Peyer's patch (tissue), 4 donors: ENCODE data around the gene FCRL6. TPM values are rescaled to one million over a fixed set of nuclear protein-coding genes. Genes with fewer than 3 reads are reported as not detected.
A peak's percentile ranks its signal among the peaks of the same experiment; 100 is the strongest.

Experiments
- DNase-seq, 3 donors: peaks; one replicate each; pipeline ENCODE4 v3.0.0-alpha.2; 2017 to 2019
- H3K27ac ChIP-seq, 4 donors: fragments of 200-600 bp; sonication (generic); one replicate each; pipeline ENCODE4 v1.5.1; 2016 to 2019
- H3K27me3 ChIP-seq, 2 donors: fragments of 200-600 bp; sonication (generic); one replicate each; pipeline ENCODE4 v1.5.1; 2019
- H3K36me3 ChIP-seq, 3 donors: fragments of 200-600 bp; sonication (generic); one replicate each; pipeline ENCODE4 v1.5.1; 2016 to 2019
- H3K4me1 ChIP-seq, 4 donors: fragments of 200-600 bp; sonication (generic); one replicate each; pipeline ENCODE4 v1.5.1; 2016 to 2019
- H3K4me3 ChIP-seq, 4 donors: fragments of 200-600 bp; sonication (generic); 1 replicate in 3 of 4; 2 replicates in 1 of 4; pipeline ENCODE4 v1.5.1; 2016 to 2019; ENCODE audit warnings: mild to moderate bottlenecking in 1 of 4
- H3K9me3 ChIP-seq, 4 donors: fragments of 200-600 bp; sonication (generic); one replicate each; pipeline ENCODE4 v1.5.1; 2016 to 2019; ENCODE audit warnings: mild to moderate bottlenecking in 1 of 4
- POLR2A ChIP-seq, 2 donors: fragments of 450-650 bp; IDR thresholded peaks; one replicate each; pipeline ENCODE4 v1.5.1; 2017; ENCODE audit warnings: antibody characterized with exemption in 2 of 2, mild to moderate bottlenecking in 2 of 2, moderate library complexity in 2 of 2
- total RNA-seq, 4 donors: library from RNA; depleted of rRNA; stranded (reverse); fragments of >200 nt; gene quantifications; one replicate each; pipeline ENCODE4 v1.1.0, GENCODE V29; 2016
- TF ChIP-seq, protein P1 (sequence below), 6 experiments: fragments of 450-650 bp in 4 of 6; fragments of 200-600 bp in 2 of 6; sonication (generic) in 1 of 6; IDR thresholded peaks; one replicate each; pipeline ENCODE4 v1.5.1; 2017 to 2019; ENCODE audit warnings: antibody characterized with exemption in 6 of 6, mild to moderate bottlenecking in 3 of 6, moderate library complexity in 1 of 6

The FCRL6 gene
- 10 to 100 TPM in 1 of 4 donors, 1 to 10 TPM in 1, not detected in 2; 2.4 to 13.2 TPM for total RNA-seq

DNA sequence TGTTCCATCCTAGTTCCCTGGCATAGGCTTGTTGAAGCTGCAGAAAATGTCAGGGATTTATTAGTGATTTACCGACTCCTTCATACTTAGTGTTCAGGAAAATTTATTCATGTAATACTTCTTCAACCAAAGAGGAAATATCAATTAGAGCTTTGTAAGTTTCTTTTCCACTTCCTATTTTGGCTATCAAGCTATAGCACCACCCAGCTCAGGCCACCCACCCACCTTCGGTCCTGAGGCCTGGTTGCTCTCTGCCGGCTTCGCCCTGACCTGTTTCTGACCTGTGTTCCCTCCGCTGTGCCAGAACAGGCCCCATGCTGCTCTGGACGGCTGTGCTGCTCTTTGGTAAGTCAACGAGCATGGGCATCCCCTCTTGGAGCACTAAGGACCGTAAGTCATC lies at the start of gene FCRL6:
Gene FCRL6, plus strand, starts transcription at position 250 of the 400 bp plus-strand sequence. Its CDS starts 65 bp downstream, at position 315.
- TF ChIP-seq, protein P1, sequence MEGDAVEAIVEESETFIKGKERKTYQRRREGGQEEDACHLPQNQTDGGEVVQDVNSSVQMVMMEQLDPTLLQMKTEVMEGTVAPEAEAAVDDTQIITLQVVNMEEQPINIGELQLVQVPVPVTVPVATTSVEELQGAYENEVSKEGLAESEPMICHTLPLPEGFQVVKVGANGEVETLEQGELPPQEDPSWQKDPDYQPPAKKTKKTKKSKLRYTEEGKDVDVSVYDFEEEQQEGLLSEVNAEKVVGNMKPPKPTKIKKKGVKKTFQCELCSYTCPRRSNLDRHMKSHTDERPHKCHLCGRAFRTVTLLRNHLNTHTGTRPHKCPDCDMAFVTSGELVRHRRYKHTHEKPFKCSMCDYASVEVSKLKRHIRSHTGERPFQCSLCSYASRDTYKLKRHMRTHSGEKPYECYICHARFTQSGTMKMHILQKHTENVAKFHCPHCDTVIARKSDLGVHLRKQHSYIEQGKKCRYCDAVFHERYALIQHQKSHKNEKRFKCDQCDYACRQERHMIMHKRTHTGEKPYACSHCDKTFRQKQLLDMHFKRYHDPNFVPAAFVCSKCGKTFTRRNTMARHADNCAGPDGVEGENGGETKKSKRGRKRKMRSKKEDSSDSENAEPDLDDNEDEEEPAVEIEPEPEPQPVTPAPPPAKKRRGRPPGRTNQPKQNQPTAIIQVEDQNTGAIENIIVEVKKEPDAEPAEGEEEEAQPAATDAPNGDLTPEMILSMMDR (IDR thresholded peaks at IDR 0.05), result no peak
- TF ChIP-seq POLR2A (IDR thresholded peaks at IDR 0.05), result no peak
- DNase-seq, result no peak

DNA sequence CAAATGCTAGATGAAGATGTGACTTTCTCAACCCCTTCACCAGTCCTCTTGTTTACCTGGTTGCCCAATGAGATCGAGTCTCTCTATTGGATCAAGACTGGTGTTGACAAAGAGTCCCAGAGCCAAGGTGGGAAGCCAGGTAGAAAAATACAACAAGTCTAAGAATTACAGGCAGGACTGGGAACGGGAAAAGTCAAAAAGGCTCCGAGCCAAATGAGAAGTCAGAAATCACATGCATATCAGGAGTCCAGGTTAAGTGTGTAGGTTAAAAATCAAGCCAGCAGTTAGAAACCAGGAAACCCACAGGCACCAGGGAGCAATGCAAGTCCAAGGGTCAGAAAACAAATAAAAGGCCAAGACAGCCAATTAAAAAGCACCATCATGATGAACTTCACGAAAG lies 48.8 kb upstream of the FCRL6 start:
- peak in 1 of 3 donors; percentile 50 for DNase-seq
- Histone ChIP-seq H3K27ac (peak overlapping the region in 3 of 4 donors; percentile 19 to 45 (median 33)), H3K36me3 (no peaks in the 10 kb centered on the region), H3K4me1 (peaks cover 0 to 3% (median 0%) of the 10 kb centered on the region in 4 donors), H3K27me3 (no peaks in the 10 kb centered on the region), H3K4me3 (no peak overlapping the region), H3K9me3 (no peaks in the 10 kb centered on the region)
- TF ChIP-seq, protein P1 (IDR thresholded peaks at IDR 0.05), result no peak
- no peak for TF ChIP-seq POLR2A (IDR thresholded peaks at IDR 0.05)

More for the DNA sequence above, at the start of gene FCRL6:
- Histone ChIP-seq H3K4me1 (no peaks in the 10 kb centered on the region), H3K4me3 (no peak within 1 kb of the TSS), H3K9me3 (no peaks in the 10 kb centered on the region), H3K27me3 (no peaks in the 10 kb centered on the region), H3K36me3 (no peaks in the 10 kb centered on the region), H3K27ac (no peak within 1 kb of the TSS)

- DNase-seq, result no peak
- no peaks in the 10 kb centered on the region for H3K9me3 ChIP-seq
- peaks cover 0 to 3% (median 0%) of the 10 kb centered on the region in 4 donors for H3K4me1 ChIP-seq
- H3K4me3 ChIP-seq, result no peak overlapping the region
- H3K27me3 ChIP-seq, result no peaks in the 10 kb centered on the region
- no peak overlapping the region for H3K27ac ChIP-seq
- TF ChIP-seq, protein P1 (IDR thresholded peaks at IDR 0.05), result no peak
- TF ChIP-seq POLR2A (IDR thresholded peaks at IDR 0.05), result no peak
- no peaks in the 10 kb centered on the region for H3K36me3 ChIP-seq
These were observed 46.6 kb upstream of the FCRL6 start for GRCh38 chr1:159755451-159756007.

- no peaks in the 10 kb centered on the region for H3K27me3 ChIP-seq
- H3K27ac ChIP-seq, result no peak overlapping the region
- H3K4me3 ChIP-seq, result no peak overlapping the region
- peaks cover 0 to 3% (median 0%) of the 10 kb centered on the region in 4 donors for H3K4me1 ChIP-seq
- TF ChIP-seq, protein P1 (IDR thresholded peaks at IDR 0.05), result no peak
- TF ChIP-seq POLR2A (IDR thresholded peaks at IDR 0.05), result no peak
- no peaks in the 10 kb centered on the region for H3K36me3 ChIP-seq
- DNase-seq, result no peak
- H3K9me3 ChIP-seq, result no peaks in the 10 kb centered on the region
These were observed 45.8 kb upstream of the FCRL6 start for GRCh38 chr1:159756397-159756796.

DNA sequence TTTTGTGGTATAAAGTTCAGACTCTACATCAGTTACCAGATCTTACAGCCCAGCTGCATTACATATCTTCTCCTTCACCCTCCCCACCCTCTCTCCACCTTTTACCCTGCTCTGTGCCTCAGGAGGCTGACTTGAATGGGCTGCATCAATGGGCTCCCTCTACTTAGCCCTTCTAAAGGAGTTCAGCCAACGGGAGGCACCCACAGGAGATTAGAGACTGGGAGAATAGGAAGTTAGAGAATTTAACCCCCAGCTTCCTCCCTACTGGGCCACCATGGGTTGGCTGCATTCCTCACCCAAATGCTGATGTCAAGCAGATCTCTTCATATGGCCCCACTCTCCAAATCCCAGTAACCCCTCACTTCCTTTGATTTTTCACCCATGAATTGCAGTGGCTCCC lies 38.5 kb upstream of the FCRL6 start:
- H3K4me1 ChIP-seq, result no peaks in the 10 kb centered on the region
- DNase-seq, result no peak
- no peaks in the 10 kb centered on the region for H3K27me3 ChIP-seq
- no peak overlapping the region for H3K4me3 ChIP-seq
- H3K9me3 ChIP-seq, result no peaks in the 10 kb centered on the region
- no peak overlapping the region for H3K27ac ChIP-seq
- no peaks in the 10 kb centered on the region for H3K36me3 ChIP-seq
- TF ChIP-seq, protein P1 (IDR thresholded peaks at IDR 0.05), result no peak
- TF ChIP-seq POLR2A (IDR thresholded peaks at IDR 0.05), result no peak
